MG63 (cell line): ENCODE measurements around the gene CATSPER1. TPM values are rescaled to one million over a fixed set of nuclear protein-coding genes. Genes with fewer than 3 reads are reported as not detected.
"Not testable (repeated sequence)": the region's sequence is repeated elsewhere in the genome, so short reads cannot be mapped to it uniquely, and the experiment has no call there.

ENCODE experiments used
- DNase-seq: peaks from one replicate; pipeline ENCODE4 v3.0.0-alpha.2; 2020
- H3K27me3 ChIP-seq: fragments of 250-450 bp; sonication (Bioruptor Pico); 2 replicates; pipeline ENCODE4 v1.5.1; 2020; ENCODE audit warnings: mild to moderate bottlenecking, moderate library complexity
- H3K36me3 ChIP-seq: fragments of 250-450 bp; sonication (Bioruptor Pico); 2 replicates; pipeline ENCODE4 v1.5.1; 2020; ENCODE audit warnings: mild to moderate bottlenecking, moderate library complexity
- H3K4me3 ChIP-seq: fragments of 250-450 bp; sonication (Bioruptor Pico); 2 replicates; pipeline ENCODE4 v1.5.1; 2020; ENCODE audit warnings: mild to moderate bottlenecking, moderate library complexity
- H3K9me3 ChIP-seq: fragments of 250-450 bp; sonication (Bioruptor Pico); 2 replicates; pipeline ENCODE4 v1.5.1; 2020; ENCODE audit warnings: mild to moderate bottlenecking, moderate library complexity
- total RNA-seq: library from RNA; depleted of rRNA; stranded (reverse); fragments of >200 nt; shearing (Covaris generic); gene quantifications from 2 replicates; pipeline ENCODE4 v1.2.3, GENCODE V29; 2014; ENCODE audit warnings: low replicate concordance

CATSPER1 gene
- total RNA-seq, 1 experiment from 2014 or later: 2.4 TPM

DNA sequence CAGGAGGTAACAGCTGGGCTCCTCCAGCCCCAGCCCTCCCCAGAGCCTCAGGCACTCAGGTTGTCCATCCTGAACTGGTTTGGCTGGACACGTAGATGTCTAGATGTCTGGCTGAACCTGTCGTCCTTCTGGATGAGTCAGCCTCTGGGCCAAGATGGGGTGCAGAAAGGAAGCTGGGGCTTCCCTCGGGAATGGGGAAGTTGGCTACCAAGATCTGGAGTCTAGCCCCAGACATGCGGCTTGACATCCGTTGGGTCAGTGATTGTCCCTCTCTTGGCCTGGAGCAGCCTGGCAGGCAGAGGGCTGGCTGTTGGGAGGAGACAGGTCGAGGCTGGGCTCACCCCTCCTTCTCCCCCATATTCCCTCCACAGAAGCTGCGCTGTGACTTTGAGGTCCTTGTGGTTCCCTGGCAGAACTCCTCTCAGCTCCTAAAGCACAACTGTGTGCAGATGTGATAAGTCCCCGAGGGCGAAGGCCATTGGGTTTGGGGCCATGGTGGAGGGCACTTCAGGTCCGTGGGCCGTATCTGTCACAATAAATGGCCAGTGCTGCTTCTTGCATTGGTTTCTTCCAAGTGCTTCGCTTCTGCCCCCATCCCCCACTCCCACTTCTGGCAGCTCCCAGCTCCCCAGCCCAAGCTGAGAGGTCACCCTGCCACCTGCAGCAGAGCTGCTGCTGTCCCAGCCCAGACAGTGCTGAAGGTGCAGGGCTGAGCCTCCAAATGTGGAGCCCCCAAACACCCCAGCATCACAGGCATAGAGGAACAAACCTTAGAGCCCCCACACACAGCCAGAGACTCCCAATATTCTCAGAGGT is 13.1 kb downstream of the CATSPER1 start:
- Histone ChIP-seq H3K9me3 (no peaks in the 10 kb centered on the region), H3K4me3 (no peak overlapping the region), H3K36me3 (no peaks in the 10 kb centered on the region), H3K27me3 (no peaks in the 10 kb centered on the region)
- DNase-seq: no peak

DNA sequence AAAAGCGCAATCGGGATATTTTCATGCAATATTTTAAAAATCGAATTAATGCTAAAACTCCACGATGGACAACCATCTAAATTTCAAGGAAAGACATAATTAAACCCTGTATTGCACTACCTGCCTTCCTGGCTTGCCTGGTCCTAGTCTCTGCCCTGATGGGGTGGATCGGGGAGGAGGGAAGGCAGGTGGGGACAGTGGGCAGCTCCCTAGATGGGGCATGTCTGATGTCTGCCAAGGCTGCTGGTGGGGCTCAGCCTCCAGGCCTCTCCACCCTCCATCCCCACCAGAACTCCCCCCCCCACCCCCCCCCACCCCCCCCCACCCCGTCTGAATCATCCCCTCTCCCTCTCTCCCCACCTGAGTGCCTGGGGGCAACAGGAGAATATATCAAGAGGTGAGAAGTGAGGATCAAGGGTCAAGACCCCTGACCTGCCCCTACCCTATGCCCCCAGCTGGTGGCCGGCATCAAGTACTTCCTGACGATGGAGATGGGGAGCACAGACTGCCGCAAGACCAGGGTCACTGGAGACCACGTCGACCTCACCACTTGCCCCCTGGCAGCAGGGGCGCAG is 13.8 kb downstream of the CATSPER1 start:
- H3K9me3 ChIP-seq: no peaks in the 10 kb centered on the region
- no peaks in the 10 kb centered on the region for H3K36me3 ChIP-seq
- no peaks in the 10 kb centered on the region for H3K27me3 ChIP-seq
- H3K4me3 ChIP-seq: no peak overlapping the region
- no peak for DNase-seq

DNA sequence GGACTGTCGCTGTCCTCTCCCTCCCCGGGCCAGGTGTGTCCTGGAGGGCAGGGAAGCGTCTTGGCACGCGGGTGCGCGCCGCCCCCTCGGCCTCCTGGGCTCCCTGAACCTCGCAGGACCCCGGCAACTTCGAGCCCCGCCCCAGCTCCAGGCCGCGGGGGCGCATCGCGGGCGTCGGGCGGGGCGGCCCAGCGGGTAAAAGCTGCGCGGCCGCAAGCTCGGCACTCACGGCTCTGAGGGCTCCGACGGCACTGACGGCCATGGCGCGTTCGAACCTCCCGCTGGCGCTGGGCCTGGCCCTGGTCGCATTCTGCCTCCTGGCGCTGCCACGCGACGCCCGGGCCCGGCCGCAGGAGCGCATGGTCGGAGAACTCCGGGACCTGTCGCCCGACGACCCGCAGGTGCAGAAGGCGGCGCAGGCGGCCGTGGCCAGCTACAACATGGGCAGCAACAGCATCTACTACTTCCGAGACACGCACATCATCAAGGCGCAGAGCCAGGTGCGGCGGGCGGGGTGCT is 14.4 kb downstream of the CATSPER1 start, which contains the start of gene CST6:
TSS of gene CST6 (plus strand) at position 224 of the 519 bp plus-strand sequence. CDS start at position 261, 37 bp downstream.
- DNase-seq: no peak
- Histone ChIP-seq H3K4me3 (no peak within 1 kb of the TSS), H3K27me3 (no peaks in the 10 kb centered on the region), H3K36me3 (peaks cover under 1% of the 10 kb centered on the region; the same call in 1 of the 2 replicates), H3K9me3 (no peaks in the 10 kb centered on the region)

DNA sequence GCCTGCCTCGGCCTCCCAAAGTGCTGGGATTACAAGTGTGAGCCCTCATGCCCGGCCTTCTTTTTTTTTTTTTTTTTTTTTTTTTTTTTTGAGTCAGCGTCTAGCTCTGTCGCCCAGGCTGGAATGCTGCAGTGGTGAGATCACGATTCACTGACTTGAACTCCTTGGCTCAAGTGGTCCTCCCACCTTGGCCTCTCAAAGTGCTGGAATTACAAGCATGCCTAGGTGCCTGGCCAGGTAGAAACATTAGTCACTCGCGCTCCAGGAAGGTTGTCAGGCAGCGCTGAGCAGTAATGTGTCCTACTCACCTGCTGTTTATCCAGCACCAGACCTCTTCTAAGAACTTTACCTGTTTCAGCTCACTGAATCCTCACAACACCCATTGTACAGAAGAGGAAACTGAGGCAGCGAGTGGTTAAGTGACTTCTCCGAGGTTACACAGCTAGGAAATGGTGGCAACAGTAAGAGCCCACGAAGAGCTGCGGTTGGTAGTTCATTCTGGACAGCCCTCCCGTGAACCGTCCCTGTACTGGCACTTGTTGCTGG is 15.0 kb downstream of the CATSPER1 start:
- Histone ChIP-seq H3K27me3 (no peaks in the 10 kb centered on the region), H3K9me3 (no peaks in the 10 kb centered on the region), H3K4me3 (no peak overlapping the region), H3K36me3 (peaks cover 4% of the 10 kb centered on the region; the same call in 1 of the 2 replicates)
- peak; percentile 66 for DNase-seq

DNA sequence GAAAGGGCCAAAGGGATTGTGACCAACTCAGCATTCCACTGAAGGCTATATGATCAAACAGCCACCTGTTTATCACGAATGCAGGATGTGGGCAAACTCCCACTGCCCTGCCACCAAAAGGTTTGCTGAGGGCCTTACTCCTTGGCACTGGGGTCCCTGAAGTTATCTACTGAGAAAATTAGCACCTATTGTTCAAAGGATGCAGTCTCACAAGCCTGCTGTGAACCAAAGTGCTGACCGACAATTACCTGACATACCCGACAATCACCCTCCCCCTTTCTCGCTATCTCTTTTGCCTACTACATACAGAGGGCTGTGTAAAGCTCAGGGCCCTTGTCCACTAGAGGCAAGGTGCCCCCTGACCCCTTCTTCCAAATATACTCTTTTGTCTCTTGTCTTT is 16.2 kb downstream of the CATSPER1 start:
- H3K36me3 ChIP-seq: peaks cover 15% of the 10 kb centered on the region
- not testable (repeated sequence) for H3K27me3 ChIP-seq, DNase-seq, H3K9me3 ChIP-seq, H3K4me3 ChIP-seq

DNA sequence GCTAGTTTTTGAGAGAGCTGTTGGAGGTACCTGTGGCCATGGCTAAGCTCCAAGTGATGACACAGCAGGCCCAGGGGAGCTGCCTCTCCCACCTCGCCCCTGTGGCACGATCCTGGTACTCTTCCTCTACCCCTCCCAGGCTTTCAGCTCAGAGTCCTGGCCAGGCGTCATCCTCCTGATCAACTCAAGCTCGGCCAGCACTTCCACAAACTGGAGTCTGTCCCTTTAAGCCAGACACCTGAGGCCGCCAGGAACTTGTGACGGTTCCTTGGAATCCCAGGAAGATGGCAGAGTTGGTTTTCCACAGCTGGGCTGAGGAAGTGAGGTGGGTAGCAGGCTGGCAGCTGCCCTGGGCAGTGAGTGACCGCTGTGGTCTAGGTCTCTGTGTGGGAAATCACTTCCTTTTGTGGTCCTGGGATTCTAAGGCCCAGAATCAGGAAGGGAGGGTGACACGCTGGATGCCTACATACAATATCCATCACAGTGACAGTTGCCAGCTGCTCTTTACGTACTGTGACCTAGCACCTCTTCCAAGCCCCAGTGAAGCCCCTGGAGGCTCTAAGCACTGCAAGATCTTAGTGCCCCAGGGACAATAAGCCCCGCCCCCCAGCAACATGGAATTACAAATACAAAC is 17.7 kb downstream of the CATSPER1 start:
- Histone ChIP-seq H3K27me3 (no peaks in the 10 kb centered on the region), H3K4me3 (no peak overlapping the region), H3K36me3 (peaks cover 28% of the 10 kb centered on the region), H3K9me3 (no peaks in the 10 kb centered on the region)
- DNase-seq: no peak

DNA sequence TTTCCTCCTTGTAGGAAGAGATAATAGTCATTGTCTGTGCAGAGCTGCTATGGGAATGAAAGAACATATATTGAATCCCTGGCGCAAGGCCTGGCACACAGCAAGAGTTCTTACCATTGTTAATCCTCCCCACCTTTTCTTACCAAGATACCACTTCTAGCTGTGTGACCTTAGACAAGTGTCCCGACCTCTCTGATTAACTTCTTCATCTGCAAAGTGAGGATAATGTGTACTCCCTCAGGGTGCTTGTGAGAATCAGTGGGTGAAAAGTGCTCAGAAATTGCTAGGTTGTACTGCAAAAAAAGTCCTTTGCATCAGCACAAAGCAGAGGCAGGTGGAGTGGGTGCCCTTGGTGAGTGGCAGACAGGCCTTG is 18.2 kb downstream of the CATSPER1 start:
- Histone ChIP-seq H3K9me3 (no peaks in the 10 kb centered on the region), H3K4me3 (no peak overlapping the region), H3K27me3 (no peaks in the 10 kb centered on the region), H3K36me3 (peaks cover 33% of the 10 kb centered on the region)
- no peak for DNase-seq

DNA sequence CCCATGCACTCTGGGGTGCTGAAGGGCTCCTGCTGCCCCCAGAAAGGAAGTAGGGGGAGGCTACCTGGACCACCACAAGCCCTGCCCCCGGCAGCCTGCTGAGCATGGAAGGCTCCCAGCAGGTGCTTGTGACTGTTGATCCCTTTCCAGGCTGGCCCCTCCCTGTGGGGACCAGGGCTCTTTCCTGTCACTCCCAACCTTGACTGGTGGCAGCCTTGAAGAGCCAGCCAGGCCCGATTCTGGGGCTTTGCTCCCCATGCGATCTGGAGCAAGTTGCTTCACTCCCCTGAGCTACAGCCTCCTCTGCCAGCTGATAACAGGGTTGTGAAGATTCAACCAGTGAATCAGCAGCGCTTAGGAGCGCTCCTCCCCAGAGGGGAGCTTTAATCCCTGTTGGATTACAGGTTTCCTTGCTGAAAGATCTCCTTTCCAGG is 19.1 kb downstream of the CATSPER1 start:
- no peak for DNase-seq
- no peak overlapping the region for H3K4me3 ChIP-seq
- H3K9me3 ChIP-seq: no peaks in the 10 kb centered on the region
- no peaks in the 10 kb centered on the region for H3K27me3 ChIP-seq
- H3K36me3 ChIP-seq: peaks cover 34% of the 10 kb centered on the region

DNA sequence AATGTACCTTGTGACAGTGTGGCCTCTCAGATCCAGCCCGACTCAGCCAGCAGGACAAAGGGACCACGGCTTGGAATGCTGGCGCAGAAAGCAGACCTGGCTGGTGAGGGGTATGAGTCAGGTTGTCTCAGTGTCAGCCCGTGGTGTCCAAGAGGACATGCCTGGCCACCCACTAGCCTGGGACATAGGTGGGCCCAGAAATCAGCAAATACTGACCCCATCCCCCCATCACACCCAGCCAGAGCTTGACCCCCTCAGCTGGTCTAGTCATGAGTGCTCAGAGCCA is 19.4 kb downstream of the CATSPER1 start:
- no peaks in the 10 kb centered on the region for H3K9me3 ChIP-seq

DNA sequence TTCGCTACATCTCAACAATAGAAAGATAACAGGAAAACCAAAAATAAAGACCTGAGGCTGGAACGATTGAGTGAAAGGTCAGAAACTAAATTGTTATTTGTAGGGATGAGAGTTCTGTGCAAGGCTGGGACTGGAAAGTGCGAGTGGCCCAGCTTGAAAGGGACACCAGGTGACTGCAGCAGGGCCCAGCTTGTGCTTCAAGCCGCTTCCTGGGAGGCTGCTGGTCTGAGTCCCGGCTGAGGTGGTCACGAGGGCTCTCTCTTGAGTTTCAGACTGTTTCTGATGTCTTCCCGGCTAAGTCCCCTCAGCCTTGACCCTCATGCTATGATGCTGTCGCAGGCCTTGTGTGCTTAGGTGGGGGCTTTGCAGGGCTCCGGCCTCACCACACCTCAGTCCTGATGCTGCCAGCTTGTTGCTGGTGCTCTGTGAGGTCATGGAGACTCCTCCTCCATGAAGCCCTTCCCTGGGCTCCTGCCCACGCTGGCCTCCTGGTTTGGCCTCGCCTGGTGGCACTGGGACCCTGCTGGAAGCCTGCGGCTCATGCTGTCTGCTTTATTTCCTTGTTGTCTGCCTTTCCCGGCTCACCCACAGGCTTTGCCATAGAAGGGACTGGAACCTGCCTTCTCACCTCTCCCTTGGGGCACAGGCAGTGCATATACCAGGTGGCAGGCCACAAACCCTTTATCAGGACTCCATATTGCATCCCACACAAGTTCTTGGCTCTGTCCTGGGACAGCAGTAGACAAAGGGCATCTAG is 20.0 kb downstream of the CATSPER1 start:
- H3K9me3 ChIP-seq: no peaks in the 10 kb centered on the region
- H3K36me3 ChIP-seq: peaks cover 34% of the 10 kb centered on the region
- no peak for DNase-seq
- H3K27me3 ChIP-seq: no peaks in the 10 kb centered on the region
- H3K4me3 ChIP-seq: no peak overlapping the region

More for the DNA sequence above, 19.4 kb downstream of the CATSPER1 start:
- Histone ChIP-seq H3K36me3 (peaks cover 34% of the 10 kb centered on the region), H3K4me3 (no peak overlapping the region), H3K27me3 (no peaks in the 10 kb centered on the region)
- no peak for DNase-seq

DNA sequence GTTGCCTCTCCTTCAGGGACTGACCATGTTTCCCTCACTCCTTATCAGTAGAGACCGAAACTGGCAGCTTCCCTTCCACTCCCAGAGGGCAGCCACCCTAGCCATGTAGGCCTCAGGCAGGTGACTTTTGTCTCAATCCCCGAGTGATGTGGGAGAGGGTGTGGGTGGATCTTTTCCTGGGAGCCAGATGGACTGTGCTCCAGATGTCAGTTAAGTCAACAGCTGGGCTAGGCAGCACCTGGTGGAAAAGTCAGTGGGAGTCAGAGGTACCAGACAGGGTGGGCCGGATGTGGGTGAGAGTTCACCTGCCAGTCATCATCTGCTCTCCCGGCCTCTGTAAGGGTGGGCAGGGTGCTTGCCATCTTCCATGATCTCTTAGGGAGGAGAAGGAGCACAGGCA is 22.1 kb downstream of the CATSPER1 start:
- no peaks in the 10 kb centered on the region for H3K27me3 ChIP-seq
- no peak for DNase-seq
- no peaks in the 10 kb centered on the region for H3K9me3 ChIP-seq
- H3K4me3 ChIP-seq: no peak overlapping the region
- peaks cover 51% of the 10 kb centered on the region for H3K36me3 ChIP-seq

DNA sequence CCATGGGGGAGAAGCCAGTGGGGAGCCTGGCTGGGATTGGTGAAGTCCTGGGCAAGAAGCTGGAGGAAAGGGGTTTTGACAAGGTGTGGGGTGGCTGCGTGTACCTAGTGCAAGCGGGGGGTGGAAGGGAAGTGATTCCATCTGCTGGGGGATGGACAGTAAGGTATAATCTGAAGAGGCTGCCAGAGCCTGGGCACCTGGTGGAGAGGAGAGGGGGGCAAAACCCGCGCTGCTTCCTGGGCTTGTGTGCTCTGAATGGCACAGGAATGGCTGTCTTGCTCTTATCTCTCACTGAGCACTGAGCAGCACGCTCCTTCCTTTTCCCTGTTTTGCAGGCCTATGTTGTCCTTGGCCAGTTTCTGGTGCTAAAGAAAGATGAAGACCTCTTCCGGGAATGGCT is 23.0 kb downstream of the CATSPER1 start:
- H3K9me3 ChIP-seq: no peaks in the 10 kb centered on the region
- no peak for DNase-seq
- H3K4me3 ChIP-seq: peak overlapping the region; percentile 90
- H3K27me3 ChIP-seq: no peaks in the 10 kb centered on the region
- H3K36me3 ChIP-seq: peaks cover 60% of the 10 kb centered on the region

DNA sequence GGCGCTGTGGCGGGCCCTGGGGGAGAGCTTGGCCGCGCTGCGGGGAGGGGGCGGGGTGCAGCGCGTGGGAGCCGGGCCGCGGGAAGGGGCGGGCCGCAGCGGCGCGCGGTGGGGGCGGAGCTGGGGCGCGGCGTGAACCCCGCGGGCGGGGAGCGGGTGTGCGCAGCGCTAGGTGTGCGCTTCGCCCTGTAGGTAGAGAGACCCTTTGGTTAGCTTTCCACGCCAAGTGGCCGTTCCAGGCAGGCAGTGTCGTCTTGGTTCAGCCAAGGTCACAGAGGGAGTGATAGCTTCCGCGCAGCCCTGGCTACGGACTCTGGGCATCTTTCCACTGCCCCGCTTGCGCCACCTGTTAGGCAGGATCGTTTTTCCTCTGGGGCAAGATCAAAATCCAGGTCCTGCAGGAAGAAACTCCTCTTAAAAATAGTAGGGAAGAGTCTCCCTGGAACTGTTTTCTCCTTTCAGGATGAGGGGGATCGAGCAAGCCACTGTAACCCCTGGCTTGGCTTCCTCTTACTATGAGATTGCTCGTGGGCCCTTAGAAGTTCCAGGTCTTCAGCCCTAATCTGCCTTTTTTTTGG is 23.5 kb downstream of the CATSPER1 start:
- Histone ChIP-seq H3K9me3 (no peaks in the 10 kb centered on the region), H3K27me3 (no peaks in the 10 kb centered on the region), H3K4me3 (peak overlapping the region; percentile 90), H3K36me3 (peaks cover 64% of the 10 kb centered on the region)
- peak; percentile 41 for DNase-seq

DNA sequence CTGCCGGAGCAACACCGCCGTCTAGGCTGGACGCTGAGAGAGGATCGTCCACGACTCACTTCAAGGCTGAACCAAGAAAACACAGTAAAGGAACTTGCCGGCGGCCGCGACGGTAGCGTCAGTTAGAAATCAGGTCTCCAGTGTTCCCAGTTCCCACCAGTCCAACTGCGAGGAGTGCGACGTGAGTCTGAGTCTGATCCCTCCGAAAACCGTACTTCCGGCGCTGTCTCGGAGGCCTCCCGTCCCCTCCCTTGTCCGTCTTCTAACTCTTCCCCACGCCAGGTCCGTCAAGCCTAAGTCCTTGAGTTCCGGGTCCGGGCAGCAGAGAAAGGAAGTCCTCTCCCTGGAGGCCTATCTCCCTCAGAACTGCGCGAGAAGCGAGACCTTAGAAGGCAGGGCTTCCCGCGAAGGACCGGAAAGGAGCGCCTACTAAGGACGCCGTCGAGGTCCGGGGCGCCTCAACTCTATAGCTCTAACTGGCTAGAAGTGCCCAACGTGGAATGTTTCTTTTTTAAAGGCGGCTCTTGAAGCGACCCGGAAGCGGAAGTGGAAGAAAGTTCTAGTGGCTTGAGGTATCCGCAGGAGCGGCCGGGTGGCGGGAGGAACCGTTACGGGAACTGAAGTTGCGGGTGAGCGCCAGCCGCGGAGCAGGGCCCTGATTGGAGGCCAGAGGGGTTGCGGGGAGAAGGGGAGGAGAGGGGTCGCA is 24.2 kb downstream of the CATSPER1 start, which contains the start of the genes BANF1 and EIF1AD:
TSS of gene BANF1 (plus strand) at position 562 of the 706 bp plus-strand sequence. CDS start 748 bp downstream, outside the sequence.
TSS of gene EIF1AD (minus strand) at position 216 of the 706 bp plus-strand sequence. CDS start 1,768 bp downstream, outside the sequence.
- Histone ChIP-seq H3K36me3 (peaks cover 69% of the 10 kb centered on the region), H3K4me3 (peak within 1 kb of the TSS; percentile 90), H3K9me3 (no peaks in the 10 kb centered on the region), H3K27me3 (no peaks in the 10 kb centered on the region)
- DNase-seq: peak; percentile 97

DNA sequence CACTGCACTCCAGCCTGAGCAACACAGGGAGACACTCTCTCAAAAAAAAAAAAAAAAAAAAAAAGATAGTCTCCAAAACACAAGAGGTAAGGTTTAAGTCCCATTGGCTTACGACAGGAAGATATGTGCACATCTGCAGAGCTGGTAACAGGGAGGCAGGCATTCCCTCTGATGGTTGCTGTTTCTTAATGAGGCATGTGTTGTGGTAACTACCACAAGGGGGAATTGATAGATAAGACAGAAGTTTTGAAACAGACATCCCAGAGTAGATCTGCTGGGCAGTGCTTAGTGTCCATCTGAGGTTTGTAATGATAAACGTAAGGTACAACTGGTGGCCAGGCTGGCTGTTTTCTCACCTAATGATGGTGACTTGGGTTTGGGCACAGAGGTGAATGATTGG is 29.0 kb downstream of the CATSPER1 start:
- Histone ChIP-seq H3K4me3 (no peak overlapping the region), H3K27me3 (no peaks in the 10 kb centered on the region), H3K9me3 (no peaks in the 10 kb centered on the region), H3K36me3 (peaks cover 43% of the 10 kb centered on the region)
- DNase-seq: no peak
